ENCODE data around the gene ERCC1. TPM values are rescaled to one million over a fixed set of nuclear protein-coding genes. Genes with fewer than 3 reads are reported as not detected.

ERCC1 gene
- total RNA-seq, 3 donors from 2014 or later (not counting 1 experiment from before 2014, with no cell fraction given), result 46.8 to 55.2 (median 48.2) TPM

GRCh38 chr19:45428384-45429231 is 4.9 kb upstream of the ERCC1 start:
- peak overlapping the region; percentile 48 to 92 for H3K27ac Mint-ChIP-seq
- H3K36me3 Mint-ChIP-seq, result no peaks in the 10 kb centered on the region
- H3K27me3 Mint-ChIP-seq (ENCODE audit: low read depth in 2 of 2), result peaks cover 0 to 3% of the 10 kb centered on the region in 2 donors
- peaks cover 16 to 23% of the 10 kb centered on the region in 2 donors for H3K4me1 Mint-ChIP-seq
- no peaks in the 10 kb centered on the region for H3K9me3 Mint-ChIP-seq
- peak overlapping the region; percentile 46 for H3K4me3 ChIP-seq (ENCODE audit: low read length)
- 3% methylated on average over 73 of the region's 73 CpGs for WGBS (ENCODE audit: insufficient coverage)
- intact Hi-C loops (cut with micrococcal nuclease), result loop anchor here (2.0 to 10.0 kb wide), 2 partner anchors 14 to 136 kb away; no protein-coding TSS in a partner anchor
- TF ChIP-seq CTCF (IDR thresholded peaks at IDR 0.05), result peak; percentile 28
- DNase-seq (peak; percentile 41 to 52), ATAC-seq (peak in 2 of 3 donors; percentile 42 to 51)
- H3K9me3 ChIP-seq (ENCODE audit: control insufficient read depth, insufficient read depth, low read length), result no peaks in the 10 kb centered on the region
- no peaks in the 10 kb centered on the region for H3K27me3 ChIP-seq (ENCODE audit: control insufficient read depth, insufficient read depth, low read length)
- H3K4me3 Mint-ChIP-seq, result peak overlapping the region; percentile 83
- peaks cover 27% of the 10 kb centered on the region for H3K4me1 ChIP-seq (ENCODE audit: control insufficient read depth, insufficient read depth, low read length)
- H3K27ac ChIP-seq (ENCODE audit: low read length), result no peak overlapping the region
- no peaks in the 10 kb centered on the region for H3K36me3 ChIP-seq (ENCODE audit: control insufficient read depth, insufficient read depth, low read length)

- peak; percentile 48 to 59 for DNase-seq
- TF ChIP-seq CTCF (IDR thresholded peaks at IDR 0.05), result no peak
- Mint-ChIP-seq H3K36me3 (no peaks in the 10 kb centered on the region), H3K27ac (peak overlapping the region; percentile 92 to 96), H3K4me3 (peak overlapping the region; percentile 96), H3K9me3 (no peaks in the 10 kb centered on the region), H3K27me3 (ENCODE audit: low read depth in 2 of 2) (peaks cover 0 to 3% of the 10 kb centered on the region in 2 donors), H3K4me1 (peaks cover 32 to 50% of the 10 kb centered on the region in 2 donors)
- Histone ChIP-seq H3K27ac (ENCODE audit: low read length) (peak overlapping the region; percentile 84), H3K27me3 (ENCODE audit: control insufficient read depth, insufficient read depth, low read length) (no peaks in the 10 kb centered on the region), H3K9me3 (ENCODE audit: control insufficient read depth, insufficient read depth, low read length) (no peaks in the 10 kb centered on the region), H3K4me1 (ENCODE audit: control insufficient read depth, insufficient read depth, low read length) (peaks cover 44% of the 10 kb centered on the region), H3K4me3 (ENCODE audit: low read length) (peak overlapping the region; percentile 78), H3K36me3 (ENCODE audit: control insufficient read depth, insufficient read depth, low read length) (no peaks in the 10 kb centered on the region)
- 33% methylated on average over 23 of the region's 24 CpGs for WGBS (ENCODE audit: insufficient coverage)
- ATAC-seq, result peak; percentile 16 to 62 (median 49)
- intact Hi-C loops (cut with micrococcal nuclease), result loop anchor here (5.0 to 10.0 kb wide), 2 partner anchors 140 to 268 kb away; partner anchors contain the start of genes QPCTL and SNRPD2
Observed at GRCh38 chr19:45424191-45425058, 708 bp upstream of the ERCC1 start.

GRCh38 chr19:45423033-45423588 is 606 bp downstream of the ERCC1 start:
- Mint-ChIP-seq H3K4me1 (peaks cover 27 to 44% of the 10 kb centered on the region in 2 donors), H3K27me3 (ENCODE audit: low read depth in 2 of 2) (no peaks in the 10 kb centered on the region), H3K4me3 (peak overlapping the region; percentile 96), H3K9me3 (no peaks in the 10 kb centered on the region), H3K27ac (peak overlapping the region; percentile 92 to 96), H3K36me3 (no peaks in the 10 kb centered on the region)
- Histone ChIP-seq H3K9me3 (ENCODE audit: control insufficient read depth, insufficient read depth, low read length) (no peaks in the 10 kb centered on the region), H3K27me3 (ENCODE audit: control insufficient read depth, insufficient read depth, low read length) (no peaks in the 10 kb centered on the region), H3K4me1 (ENCODE audit: control insufficient read depth, insufficient read depth, low read length) (peaks cover 41% of the 10 kb centered on the region), H3K27ac (ENCODE audit: low read length) (peak overlapping the region; percentile 84), H3K36me3 (ENCODE audit: control insufficient read depth, insufficient read depth, low read length) (no peaks in the 10 kb centered on the region), H3K4me3 (ENCODE audit: low read length) (peak overlapping the region; percentile 78)
- DNase-seq (peak in 1 of 2 donors; percentile 88), ATAC-seq (no peak)
- intact Hi-C loops (cut with micrococcal nuclease), result loop anchor here (5.0 to 10.0 kb wide), 2 partner anchors 142 to 269 kb away; partner anchors contain the start of genes QPCTL and SNRPD2
- WGBS (ENCODE audit: insufficient coverage), result 22% methylated on average over 20 of the region's 20 CpGs
- no peak for TF ChIP-seq CTCF (IDR thresholded peaks at IDR 0.05)
